ENCODE results near the gene STK32C.

Gene STK32C

DNA sequence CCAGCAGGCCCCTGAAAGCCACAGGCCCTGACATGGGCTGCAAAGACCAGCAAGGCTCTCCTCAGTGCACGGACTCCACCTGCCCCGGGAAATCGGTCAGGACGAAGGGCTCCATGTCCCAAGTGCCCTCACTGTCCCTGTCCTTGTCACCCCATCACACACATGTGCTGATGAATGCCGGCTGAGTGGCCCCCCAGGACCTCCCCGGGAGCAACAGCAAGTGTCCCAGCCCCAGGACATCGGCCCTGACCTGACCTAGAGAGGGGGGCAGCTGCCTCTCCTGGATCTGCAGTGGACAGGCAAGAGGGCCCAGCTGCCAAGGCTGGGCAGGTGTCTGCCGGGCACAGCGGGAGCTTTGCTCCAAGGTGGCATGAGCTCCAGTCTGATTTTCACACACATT is 49.8 kb downstream of the STK32C start:
- no peak for TF ChIP-seq CTCF (IDR thresholded peaks at IDR 0.05)
- no peak for TF ChIP-seq ZFX (IDR thresholded peaks at IDR 0.05; ENCODE audit: borderline replicate concordance)
- H3K27ac ChIP-seq, result no peak overlapping the region

GRCh38 chr10:132257271-132257670 is 50.5 kb downstream of the STK32C start:
- H3K27ac ChIP-seq, result no peak overlapping the region
- no peak for TF ChIP-seq CTCF (IDR thresholded peaks at IDR 0.05)
- no peak for TF ChIP-seq ZFX (IDR thresholded peaks at IDR 0.05; ENCODE audit: borderline replicate concordance)

- no peak overlapping the region for H3K27ac ChIP-seq
- TF ChIP-seq CTCF (IDR thresholded peaks at IDR 0.05), result no peak
Observed at GRCh38 chr10:132256866-132257265, 50.9 kb downstream of the STK32C start.

- no peak overlapping the region for H3K27ac ChIP-seq
- no peak for TF ChIP-seq CTCF (IDR thresholded peaks at IDR 0.05)
Observed at GRCh38 chr10:132255489-132256344, 52.0 kb downstream of the STK32C start.

DNA sequence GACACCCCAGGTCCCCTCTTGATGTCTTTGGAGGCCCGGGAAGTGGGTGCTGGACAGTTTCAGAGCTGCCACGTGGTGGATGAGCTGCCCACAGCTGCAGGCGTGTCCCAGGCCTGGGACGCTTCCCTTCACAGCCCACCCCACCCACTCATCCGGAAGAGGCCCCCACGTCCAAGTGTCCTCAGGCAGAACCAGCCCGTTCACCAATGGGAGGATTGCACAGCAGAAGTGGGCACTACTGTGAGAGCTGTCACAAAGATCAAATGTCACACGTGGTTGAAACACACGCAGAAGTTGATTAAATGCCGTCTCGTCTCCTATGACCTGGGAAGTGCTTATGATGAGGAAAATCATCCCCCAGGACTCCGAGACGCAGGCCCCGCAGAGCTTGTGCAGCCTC is 52.9 kb downstream of the STK32C start:
- TF ChIP-seq CTCF (IDR thresholded peaks at IDR 0.05) (no peak), ZFX (IDR thresholded peaks at IDR 0.05; ENCODE audit: borderline replicate concordance) (no peak)
- no peak overlapping the region for H3K27ac ChIP-seq

DNA sequence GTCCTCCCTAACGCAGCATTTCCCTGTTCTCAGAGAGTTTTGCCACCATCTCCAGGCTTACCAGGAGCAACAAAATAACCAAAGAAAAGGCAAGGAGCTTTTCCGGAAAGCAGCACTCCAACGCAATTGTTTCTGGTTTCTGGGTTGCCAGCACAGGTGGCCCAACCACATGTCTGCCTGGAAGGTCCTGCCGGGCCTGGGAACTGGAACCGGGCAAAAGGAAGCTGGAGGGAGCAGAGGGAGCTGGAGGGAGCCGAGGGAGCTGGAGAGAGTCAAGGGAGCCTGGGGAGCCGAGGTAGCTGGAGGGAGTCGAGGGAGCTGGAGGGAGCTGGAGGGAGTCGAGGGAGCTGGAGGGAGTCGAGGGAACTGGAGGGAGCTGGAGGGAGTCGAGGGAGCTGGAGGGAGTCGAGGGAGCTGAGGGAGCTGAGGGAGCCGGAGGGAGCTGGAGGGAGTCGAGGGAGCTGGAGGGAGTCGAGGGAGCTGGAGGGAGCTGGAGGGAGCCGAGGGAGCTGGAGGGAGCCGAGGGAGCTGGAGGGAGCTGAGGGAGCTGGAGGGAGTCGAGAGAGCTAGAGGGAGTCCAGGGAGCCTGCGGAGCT is 54.6 kb downstream of the STK32C start:
- TF ChIP-seq ZFX (IDR thresholded peaks at IDR 0.05; ENCODE audit: borderline replicate concordance) (no peak), CTCF (IDR thresholded peaks at IDR 0.05) (no peak)

DNA sequence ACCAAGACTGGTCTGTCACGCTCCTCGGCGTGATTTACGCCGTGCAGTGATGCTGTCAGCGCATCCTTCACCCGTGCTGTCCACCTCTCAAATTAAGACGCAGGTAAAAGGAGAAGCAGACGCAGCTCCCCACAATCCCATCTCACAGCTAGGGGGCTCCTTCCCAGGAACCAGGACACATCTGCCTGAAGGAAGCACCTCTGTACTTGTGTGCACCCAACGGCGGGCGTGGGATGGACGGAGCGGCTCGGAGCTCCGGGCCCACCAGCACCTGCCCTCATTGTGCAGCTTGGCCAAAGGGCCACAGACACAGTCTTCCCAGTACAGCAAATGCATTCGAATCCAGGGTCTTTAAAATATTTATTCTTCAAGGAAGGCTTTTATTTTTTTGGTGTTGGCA is 55.3 kb downstream of the STK32C start:
- H3K27ac ChIP-seq, result no peak overlapping the region
- TF ChIP-seq CTCF (IDR thresholded peaks at IDR 0.05) (no peak), ZFX (IDR thresholded peaks at IDR 0.05; ENCODE audit: borderline replicate concordance) (no peak)

More for the DNA sequence above, 54.6 kb downstream of the STK32C start:
- H3K27ac ChIP-seq, result no peak overlapping the region

Measured in 22Rv1 (cell line).